Activated naive CD8-positive, alpha-beta T cell treated with anti-CD3 and anti-CD28 coated beads for 36 hours (primary cell): Measurements from ENCODE around the gene IL27RA. TPM values are rescaled to one million over a fixed set of nuclear protein-coding genes. Genes with fewer than 3 reads are reported as not detected.
A peak's percentile ranks its signal among the peaks of the same experiment; 100 is the strongest.

Source experiments
- DNase-seq: peaks from one replicate; pipeline ENCODE4 v3.0.0; 2021
- H3K27ac Mint-ChIP-seq: one replicate; pipeline ENCODE4 v1.8.0; 2022; ENCODE audit warnings: mild to moderate bottlenecking, moderate library complexity, mixed read lengths
- H3K27me3 Mint-ChIP-seq: one replicate; pipeline ENCODE4 v1.8.0; 2022; ENCODE audit warnings: mild to moderate bottlenecking, mixed read lengths
- H3K36me3 Mint-ChIP-seq: one replicate; pipeline ENCODE4 v1.8.0; 2021; ENCODE audit warnings: mild to moderate bottlenecking, mixed read lengths
- H3K4me1 Mint-ChIP-seq: one replicate; pipeline ENCODE4 v1.8.0; 2021; ENCODE audit warnings: mixed read lengths
- H3K4me3 Mint-ChIP-seq: one replicate; pipeline ENCODE4 v1.8.0; 2022; ENCODE audit warnings: mild to moderate bottlenecking, moderate library complexity, mixed read lengths
- H3K9me3 Mint-ChIP-seq: one replicate; pipeline ENCODE4 v1.8.0; 2022; ENCODE audit warnings: mixed read lengths
- total RNA-seq, 2 experiments: library from RNA; stranded (reverse); gene quantifications; one replicate each; pipeline ENCODE4 v1.2.3, GENCODE V29; 2021

IL27RA gene
- total RNA-seq, 2 experiments from 2014 or later = 48.2 to 48.5 TPM

DNA sequence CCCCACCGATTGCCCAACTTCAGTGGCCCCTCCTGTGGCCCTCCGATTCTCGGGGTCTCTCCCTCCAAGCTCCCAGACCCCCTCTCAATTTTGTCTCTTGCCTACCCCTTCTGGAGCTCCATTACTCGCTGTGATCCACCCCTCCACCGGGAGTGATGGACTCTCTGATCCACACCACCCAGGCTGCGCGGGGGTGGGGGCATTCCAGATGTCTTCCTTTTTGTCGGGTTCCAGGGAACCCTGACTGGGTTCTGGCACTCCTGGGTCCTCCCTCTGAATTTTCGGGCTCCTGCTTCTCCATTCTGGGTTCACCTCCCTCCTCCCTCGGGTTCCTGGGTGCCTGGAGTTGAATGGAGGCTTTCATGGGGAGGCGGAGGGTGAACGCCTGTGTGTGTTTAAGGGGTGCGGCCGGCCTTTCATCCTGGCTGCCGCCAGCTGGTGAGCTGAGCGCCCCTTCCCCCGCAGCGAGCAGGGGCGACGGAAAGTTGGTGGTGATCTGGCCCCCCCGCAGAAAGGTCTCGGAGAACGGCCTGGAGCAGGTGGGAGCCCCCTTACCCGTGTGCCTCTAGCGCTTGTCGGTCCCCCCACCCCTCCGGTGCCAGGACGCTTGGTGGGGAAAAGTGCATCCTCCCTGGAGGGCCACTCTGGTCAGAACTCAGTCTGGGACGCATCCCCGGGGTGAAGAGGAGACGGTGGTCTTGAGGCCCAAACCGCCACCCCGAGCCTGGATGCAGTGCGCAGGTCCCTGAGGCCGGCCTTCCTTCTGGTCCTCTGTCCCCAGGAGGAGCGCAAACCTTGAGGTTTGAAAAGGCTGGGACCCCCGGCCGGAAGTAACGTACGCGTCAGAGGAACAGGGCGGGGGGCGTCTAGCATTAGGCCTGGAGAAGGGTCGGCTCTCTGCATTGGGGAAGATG is 42.6 kb downstream of the IL27RA start:
- no peak for DNase-seq
- Mint-ChIP-seq H3K4me3 (peak overlapping the region; percentile 89), H3K4me1 (peaks cover 16% of the 10 kb centered on the region), H3K27me3 (no peaks in the 10 kb centered on the region), H3K9me3 (no peaks in the 10 kb centered on the region), H3K27ac (peak overlapping the region; percentile 64), H3K36me3 (no peaks in the 10 kb centered on the region)

DNA sequence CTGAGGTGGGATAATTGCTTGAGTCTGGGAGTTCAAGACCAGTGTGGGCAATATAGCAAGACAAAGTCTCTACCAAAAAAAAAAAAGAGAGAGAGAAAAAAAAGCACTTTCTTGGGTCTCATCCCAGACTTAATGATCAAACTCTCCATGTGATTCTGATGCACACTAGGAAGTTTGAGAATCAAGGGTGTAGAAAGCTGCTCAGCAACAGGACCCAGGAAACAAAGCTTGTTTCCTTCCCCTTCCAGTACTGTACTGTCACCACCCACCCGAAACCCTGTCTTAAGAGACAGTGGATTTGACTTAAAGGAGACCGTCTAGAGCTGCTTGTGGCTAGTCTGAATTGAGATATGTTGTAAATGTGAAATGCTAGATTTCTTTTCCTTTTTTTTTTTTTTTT is 46.8 kb downstream of the IL27RA start:
- Mint-ChIP-seq H3K4me1 (peaks cover 22% of the 10 kb centered on the region), H3K36me3 (no peaks in the 10 kb centered on the region), H3K9me3 (no peaks in the 10 kb centered on the region)

DNA sequence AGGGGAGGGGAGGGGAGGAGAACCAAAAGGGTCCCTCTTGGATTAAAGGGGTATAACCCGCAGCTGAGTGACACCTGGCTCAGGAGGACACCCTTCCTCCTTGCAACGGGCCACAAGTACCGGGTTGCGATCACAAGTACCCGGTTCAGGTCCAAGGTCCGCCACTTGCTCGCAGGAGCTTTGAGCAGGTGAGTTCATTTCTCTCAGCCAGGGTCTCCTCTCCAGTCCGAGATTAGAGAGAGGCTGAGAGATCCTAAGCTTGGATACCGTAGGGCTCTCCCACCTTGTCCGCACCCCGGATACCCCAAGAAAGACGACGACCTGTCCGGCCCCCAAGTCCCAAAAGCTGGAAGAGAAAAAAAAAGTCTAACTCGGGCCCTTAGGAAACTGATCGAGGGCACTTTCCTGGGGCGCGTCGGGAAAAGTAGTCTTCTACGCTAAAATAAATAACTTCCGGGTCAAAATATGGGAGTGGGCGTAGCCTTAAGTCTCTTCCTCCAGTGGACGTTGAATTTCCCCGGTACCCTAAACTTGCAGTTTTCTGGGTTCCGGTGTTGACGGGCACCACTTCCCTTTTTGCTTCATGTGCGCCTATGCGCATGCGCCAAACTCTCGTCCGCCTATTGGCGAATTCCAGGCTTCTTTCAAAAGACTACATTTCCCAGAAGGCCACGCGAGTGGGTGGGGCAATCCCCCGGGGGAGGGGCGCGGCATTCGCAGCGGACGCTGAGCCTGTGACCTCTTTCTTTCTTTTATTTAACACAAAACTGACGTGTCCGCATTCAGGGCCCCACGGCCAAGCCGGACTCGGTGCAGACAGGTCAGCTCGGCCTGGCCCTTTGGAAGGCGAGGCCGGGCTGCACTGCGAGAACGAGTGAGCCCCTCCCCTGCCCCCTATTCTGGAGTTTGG is 49.6 kb downstream of the IL27RA start:
- no peaks in the 10 kb centered on the region for H3K27me3 Mint-ChIP-seq
- H3K9me3 Mint-ChIP-seq = no peaks in the 10 kb centered on the region
- peak; percentile 98 for DNase-seq
- H3K4me1 Mint-ChIP-seq = peaks cover 8% of the 10 kb centered on the region
- no peaks in the 10 kb centered on the region for H3K36me3 Mint-ChIP-seq
- H3K4me3 Mint-ChIP-seq = peak overlapping the region; percentile 87
- peak overlapping the region; percentile 82 for H3K27ac Mint-ChIP-seq

More for the DNA sequence above, 46.8 kb downstream of the IL27RA start:
- Mint-ChIP-seq H3K27me3 (no peaks in the 10 kb centered on the region), H3K27ac (no peak overlapping the region), H3K4me3 (no peak overlapping the region)
- DNase-seq = no peak

DNA sequence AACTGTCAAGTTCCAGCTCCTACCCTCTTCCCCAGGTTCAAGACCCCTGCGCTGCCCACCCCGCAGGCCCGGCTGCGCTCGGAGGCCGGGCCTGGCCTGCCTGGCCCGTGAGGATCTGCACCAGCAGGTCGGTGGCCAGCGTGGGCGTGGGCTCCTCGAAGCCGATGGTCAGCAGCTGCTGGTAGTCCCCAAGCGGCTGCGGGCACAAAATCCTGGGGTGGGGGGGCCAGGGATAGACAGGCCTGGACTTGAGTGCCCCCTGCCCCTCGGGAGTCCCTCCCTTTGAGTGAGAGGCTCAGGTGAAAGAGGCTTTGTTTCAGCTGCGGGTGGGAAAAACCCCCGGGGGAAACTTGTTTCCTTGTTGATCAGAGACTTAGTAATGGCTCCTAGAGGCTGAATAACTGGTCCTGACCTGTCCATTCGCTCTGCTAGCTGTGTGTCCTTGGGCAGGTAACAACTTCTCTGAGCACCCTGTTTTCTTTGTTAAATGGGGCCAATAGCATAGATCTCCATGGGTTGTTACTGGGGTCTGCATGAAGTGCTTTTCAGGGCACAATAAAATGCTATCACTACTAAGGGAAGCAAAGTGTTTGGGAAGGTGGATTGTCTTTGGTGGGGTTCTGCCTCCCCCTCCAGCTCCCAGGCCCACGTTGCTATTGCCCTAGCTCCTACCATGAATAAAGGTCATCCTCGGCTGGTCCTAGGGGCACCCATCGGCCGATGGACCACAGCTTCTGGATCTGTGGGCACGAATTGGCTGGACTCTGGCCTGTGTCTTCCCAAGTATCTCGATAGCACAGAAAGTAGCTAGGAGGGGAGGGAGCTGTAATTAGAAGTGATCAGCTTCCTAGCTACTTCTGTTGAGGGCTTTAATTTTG is 50.5 kb downstream of the IL27RA start:
- H3K4me1 Mint-ChIP-seq = peaks cover 8% of the 10 kb centered on the region
- H3K27me3 Mint-ChIP-seq = no peaks in the 10 kb centered on the region
- peak overlapping the region; percentile 87 for H3K4me3 Mint-ChIP-seq
- no peaks in the 10 kb centered on the region for H3K9me3 Mint-ChIP-seq
- DNase-seq = peak; percentile 34
- peak overlapping the region; percentile 82 for H3K27ac Mint-ChIP-seq
- H3K36me3 Mint-ChIP-seq = no peaks in the 10 kb centered on the region

DNA sequence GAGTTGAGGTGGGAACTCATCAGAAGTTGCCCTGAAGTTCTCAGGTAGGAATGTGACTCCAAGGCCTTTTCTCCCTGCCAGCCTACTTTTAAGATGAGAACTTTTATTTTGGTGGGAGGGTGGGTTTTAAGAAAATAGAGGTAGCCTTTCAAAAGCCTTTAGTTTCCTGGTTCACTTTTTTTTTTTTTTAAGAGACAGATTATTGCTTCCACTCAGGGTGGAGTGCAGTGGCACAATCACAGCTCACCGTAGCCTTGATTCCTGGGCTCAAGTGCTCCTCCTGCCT is 51.1 kb downstream of the IL27RA start:
- H3K36me3 Mint-ChIP-seq = no peaks in the 10 kb centered on the region
- peaks cover 8% of the 10 kb centered on the region for H3K4me1 Mint-ChIP-seq
- H3K4me3 Mint-ChIP-seq = no peak overlapping the region
- no peaks in the 10 kb centered on the region for H3K27me3 Mint-ChIP-seq
- no peaks in the 10 kb centered on the region for H3K9me3 Mint-ChIP-seq
- no peak overlapping the region for H3K27ac Mint-ChIP-seq
- no peak for DNase-seq

DNA sequence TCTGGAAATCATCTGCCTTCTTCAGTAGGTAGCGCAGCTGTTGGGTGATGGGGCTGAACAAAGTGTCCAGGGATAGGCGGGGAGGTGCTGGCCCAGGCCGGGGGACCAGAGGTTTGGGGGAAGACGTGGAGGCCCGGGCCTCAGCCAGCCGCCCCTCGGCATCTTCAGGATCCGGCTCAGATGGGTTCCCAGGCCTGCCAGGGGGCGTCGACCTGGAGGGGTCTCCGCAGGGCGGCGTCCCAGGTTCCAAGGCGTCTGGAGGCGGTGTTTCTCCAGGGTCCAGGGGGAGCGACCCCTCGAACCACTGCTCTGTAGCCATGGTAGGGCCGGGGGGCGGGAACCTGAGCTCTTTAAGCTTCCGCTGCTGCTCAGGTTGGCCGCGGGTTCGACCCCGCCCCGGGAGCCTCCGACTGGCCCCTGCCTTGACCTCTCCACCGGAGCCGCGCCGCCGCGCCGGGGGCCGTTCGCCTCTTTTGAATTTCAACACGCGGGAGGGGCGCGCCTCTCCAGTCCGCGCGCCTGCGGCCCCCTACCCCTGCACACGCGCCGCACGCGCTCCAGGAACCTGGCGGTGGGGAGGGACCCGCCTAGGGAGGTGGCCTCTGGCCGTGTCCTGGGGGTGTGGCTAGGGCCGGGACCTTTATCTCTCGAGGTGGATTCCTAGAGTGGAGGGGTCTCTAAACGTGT is 53.9 kb downstream of the IL27RA start, which contains the start of gene C19orf67:
TSS of gene C19orf67 (minus strand) at position 475 of the 687 bp plus-strand sequence. CDS start at position 319, 156 bp downstream.
- DNase-seq = no peak
- Mint-ChIP-seq H3K4me3 (no peak within 1 kb of the TSS), H3K4me1 (peaks cover 10% of the 10 kb centered on the region), H3K36me3 (peaks cover 12% of the 10 kb centered on the region), H3K27ac (no peak within 1 kb of the TSS), H3K27me3 (no peaks in the 10 kb centered on the region), H3K9me3 (no peaks in the 10 kb centered on the region)

DNA sequence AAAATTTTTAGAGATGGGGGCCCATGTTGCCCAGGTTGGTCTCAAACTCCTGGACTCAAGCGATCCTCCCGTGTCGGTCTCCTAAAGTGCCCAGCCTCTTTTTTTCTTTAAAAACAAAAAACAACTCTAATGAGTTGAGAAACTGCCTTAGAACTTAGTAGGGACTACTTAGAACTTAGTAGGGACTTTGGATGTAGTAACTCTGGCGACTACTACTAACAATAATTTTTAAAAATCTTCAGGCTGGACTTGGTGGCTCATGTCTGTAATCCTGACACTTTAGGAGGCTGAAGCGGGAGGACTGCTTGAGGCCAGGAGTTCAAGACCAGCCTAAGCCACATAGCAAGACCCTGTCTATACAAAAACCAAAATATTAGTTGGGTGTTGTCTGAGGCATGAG is 54.5 kb downstream of the IL27RA start:
- peaks cover 10% of the 10 kb centered on the region for H3K4me1 Mint-ChIP-seq
- no peaks in the 10 kb centered on the region for H3K27me3 Mint-ChIP-seq
- H3K4me3 Mint-ChIP-seq = no peak overlapping the region
- H3K36me3 Mint-ChIP-seq = peaks cover 12% of the 10 kb centered on the region
- no peak overlapping the region for H3K27ac Mint-ChIP-seq
- H3K9me3 Mint-ChIP-seq = no peaks in the 10 kb centered on the region
- no peak for DNase-seq

DNA sequence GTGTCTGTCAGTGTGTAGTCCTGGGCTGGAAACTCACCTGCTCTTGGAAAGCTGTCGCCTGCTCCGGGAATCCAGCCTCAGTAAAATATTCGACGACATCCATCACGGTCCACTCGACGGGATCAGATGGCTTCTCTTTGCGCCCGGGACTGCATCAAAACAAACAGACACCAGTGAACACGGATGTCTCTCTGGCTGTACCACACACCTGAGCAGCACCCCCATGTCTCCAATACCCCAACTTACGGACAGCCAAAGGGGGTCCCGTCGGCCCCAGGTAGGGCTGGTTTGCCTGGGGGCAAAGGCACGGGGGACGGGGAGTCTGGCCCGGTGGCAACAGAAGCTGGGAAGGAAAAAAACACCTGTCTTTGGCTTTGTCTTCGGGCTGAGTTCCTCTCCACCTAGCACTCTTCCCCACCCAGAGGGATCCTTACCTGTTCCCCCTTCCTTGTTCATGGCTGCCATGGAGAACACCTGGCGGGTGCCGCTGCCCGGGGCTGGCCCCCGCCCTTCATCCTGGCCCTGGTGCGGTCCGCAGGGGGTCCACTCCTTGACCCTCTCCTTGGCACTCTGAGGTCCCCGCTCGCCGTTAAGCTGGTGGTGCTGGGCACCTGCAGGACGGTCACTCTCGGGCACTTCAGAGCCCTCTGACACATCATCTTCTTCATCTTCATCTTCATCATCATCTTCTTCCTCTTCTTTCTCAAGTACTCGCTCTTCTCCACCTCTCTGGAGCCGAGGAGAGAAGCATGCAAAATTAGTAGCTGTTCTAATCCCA is 57.3 kb downstream of the IL27RA start:
- Mint-ChIP-seq H3K9me3 (peaks cover 11% of the 10 kb centered on the region), H3K27ac (peak overlapping the region; percentile 65), H3K4me1 (peaks cover 14% of the 10 kb centered on the region), H3K27me3 (no peaks in the 10 kb centered on the region), H3K4me3 (peak overlapping the region; percentile 83), H3K36me3 (peaks cover 25% of the 10 kb centered on the region)
- DNase-seq = no peak

DNA sequence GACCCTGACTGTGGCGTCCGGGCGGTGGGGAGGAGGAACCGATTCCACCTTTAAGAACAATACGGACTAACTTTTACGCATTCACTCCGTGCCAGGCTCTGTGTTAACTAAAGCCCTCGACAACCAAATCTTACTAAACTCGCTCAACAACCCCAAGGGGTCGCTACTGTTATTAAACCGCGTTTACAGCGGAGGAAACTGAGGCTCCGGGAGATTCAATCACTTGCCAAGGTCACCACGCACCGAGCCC is 57.8 kb downstream of the IL27RA start:
- Mint-ChIP-seq H3K4me1 (peaks cover 14% of the 10 kb centered on the region), H3K4me3 (peak overlapping the region; percentile 83), H3K9me3 (peaks cover 11% of the 10 kb centered on the region), H3K36me3 (peaks cover 26% of the 10 kb centered on the region), H3K27me3 (no peaks in the 10 kb centered on the region), H3K27ac (peak overlapping the region; percentile 65)
- no peak for DNase-seq

DNA sequence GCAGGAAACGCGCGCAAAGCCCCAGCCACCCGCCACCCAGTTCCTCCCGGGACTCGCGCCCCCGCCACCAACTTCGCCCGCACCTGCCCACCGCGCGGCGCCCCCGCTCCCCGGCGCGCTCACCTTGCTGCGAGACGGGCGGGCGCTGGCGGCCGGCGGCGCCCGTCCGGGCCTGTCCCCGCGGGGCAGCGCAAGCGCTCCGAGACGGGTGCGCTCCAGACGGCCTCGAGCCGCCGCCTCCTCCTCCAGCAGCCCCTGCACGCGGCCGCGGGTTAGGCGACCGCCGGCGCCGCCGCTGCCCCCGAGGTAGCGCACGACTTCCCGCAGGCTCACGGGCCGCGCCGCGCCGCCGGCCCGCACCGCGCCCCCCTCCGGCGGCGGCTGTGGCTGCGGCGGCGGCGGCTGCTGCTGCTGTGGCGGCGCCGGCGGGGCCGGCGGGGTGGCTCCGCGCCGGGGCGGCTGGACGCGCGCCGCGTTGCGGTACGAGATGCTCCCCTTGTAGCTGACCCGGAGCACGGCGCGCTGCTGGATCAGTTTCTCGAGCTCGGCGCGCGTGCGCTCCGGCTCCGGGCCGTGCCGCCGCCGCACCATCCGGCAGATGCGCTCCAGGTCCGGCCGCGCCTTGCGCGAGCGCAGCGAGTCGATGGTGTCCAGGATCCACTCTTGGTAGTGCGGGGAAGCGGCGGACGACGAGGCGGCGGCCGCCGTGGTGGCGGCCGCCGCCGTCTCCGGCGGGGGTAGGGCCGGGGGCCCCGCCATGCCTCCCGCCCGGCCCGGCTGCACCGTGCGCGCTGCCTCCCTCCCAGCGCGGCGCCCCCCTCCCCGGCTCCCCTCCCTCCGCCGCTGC is 58.3 kb downstream of the IL27RA start:
- H3K36me3 Mint-ChIP-seq = peaks cover 31% of the 10 kb centered on the region
- peaks cover 11% of the 10 kb centered on the region for H3K9me3 Mint-ChIP-seq
- DNase-seq = peak; percentile 66
- H3K27ac Mint-ChIP-seq = peak overlapping the region; percentile 65
- no peaks in the 10 kb centered on the region for H3K27me3 Mint-ChIP-seq
- H3K4me1 Mint-ChIP-seq = peaks cover 14% of the 10 kb centered on the region
- peak overlapping the region; percentile 83 for H3K4me3 Mint-ChIP-seq

DNA sequence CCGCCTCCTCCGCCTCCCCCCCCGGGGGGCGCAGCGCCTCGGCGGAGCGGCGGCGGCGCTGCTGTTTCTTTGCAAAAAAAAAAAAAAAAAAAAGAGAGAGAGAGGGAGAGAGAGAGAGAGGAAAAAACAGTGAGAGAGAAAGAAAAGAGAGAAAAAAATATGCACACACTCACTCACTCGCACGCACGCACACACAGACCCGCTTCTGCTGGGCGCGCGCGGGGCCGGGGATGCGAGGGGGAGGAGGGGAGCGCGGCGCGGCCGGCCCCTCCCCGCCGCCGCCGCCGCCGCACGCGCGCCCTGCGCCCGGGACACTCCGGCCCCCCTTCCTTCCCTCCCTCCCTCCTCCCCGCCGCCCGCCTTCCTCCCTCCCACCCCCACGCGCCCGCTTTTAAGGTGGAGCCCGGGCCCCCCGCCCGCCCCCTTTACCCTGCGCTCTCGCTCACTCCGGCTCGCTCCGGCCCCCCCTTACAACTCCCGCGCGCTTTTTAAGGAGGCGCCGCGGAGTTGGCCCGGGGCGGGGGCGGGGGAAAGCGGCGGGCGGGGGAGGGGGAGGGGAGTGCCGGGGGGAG is 59.0 kb downstream of the IL27RA start, which contains the start of gene SAMD1:
TSS of gene SAMD1 (minus strand) at position 243 of the 572 bp plus-strand sequence.
- DNase-seq = peak; percentile 76
- Mint-ChIP-seq H3K27me3 (no peaks in the 10 kb centered on the region), H3K4me3 (peak within 1 kb of the TSS; percentile 96), H3K9me3 (peaks cover 11% of the 10 kb centered on the region), H3K27ac (peak within 1 kb of the TSS; percentile 96), H3K36me3 (peaks cover 31% of the 10 kb centered on the region), H3K4me1 (peaks cover 14% of the 10 kb centered on the region)

DNA sequence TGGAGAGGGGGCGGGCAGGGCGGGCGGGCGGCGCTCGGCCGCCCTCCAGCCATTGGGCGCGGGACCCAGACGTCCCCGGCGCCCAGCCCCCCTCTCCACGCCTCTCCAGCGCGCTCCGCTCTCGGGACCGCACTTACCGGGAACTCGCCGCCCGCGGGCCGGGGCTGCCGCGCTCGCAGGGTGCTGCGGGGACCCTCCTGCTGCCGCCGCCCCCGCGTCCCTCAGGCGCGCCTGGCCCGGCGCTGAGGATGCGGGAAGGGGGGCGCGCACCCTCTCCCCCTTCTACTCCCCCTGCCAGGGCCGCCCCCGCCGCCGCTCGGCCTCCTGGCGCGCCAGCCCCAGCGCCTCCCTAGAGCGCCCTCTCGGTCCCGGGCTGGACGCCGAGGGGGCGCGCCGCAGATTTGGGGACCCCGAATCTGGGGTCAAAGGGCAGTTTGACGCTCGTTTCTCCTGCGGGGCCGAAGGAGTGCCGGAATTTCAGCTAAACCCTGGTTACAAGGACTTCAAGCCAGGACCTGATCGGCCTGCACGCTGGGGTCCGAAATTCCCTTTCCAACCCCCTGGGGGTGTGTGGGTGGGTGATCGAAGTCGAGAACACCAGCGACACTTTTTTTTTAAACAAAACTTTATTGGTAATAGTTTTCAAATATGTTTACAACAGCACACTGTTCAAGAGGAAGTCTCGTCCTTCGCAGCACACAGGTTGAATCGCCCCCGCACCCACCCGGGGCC is 59.7 kb downstream of the IL27RA start:
- peaks cover 31% of the 10 kb centered on the region for H3K36me3 Mint-ChIP-seq
- peaks cover 11% of the 10 kb centered on the region for H3K9me3 Mint-ChIP-seq
- no peaks in the 10 kb centered on the region for H3K27me3 Mint-ChIP-seq
- H3K4me3 Mint-ChIP-seq = peak overlapping the region; percentile 96
- peaks cover 14% of the 10 kb centered on the region for H3K4me1 Mint-ChIP-seq
- DNase-seq = peak; percentile 81
- H3K27ac Mint-ChIP-seq = peak overlapping the region; percentile 96
